Adrenal gland (tissue), 12 donors: ENCODE results near the gene OR2M2. TPM values are rescaled to one million over a fixed set of nuclear protein-coding genes. Genes with fewer than 3 reads are reported as not detected.

Source experiments
- DNase-seq, 7 donors: peaks; one replicate each; pipeline ENCODE4 v3.0.0-alpha.2; 2019 to 2020
- H3K27ac ChIP-seq, 5 donors: fragments of 200-600 bp; sonication (generic) in 4 of 5; 1 replicate in 3 of 5; 2 replicates in 2 of 5; pipeline versions ENCODE4 v1.5.1 to v1.8.0; 2016 to 2020; ENCODE audit warnings: mild to moderate bottlenecking in 1 of 5
- H3K27me3 ChIP-seq: fragments of 200-600 bp; 2 replicates; pipeline ENCODE4 v1.8.0; 2021
- H3K36me3 ChIP-seq, 2 donors: fragments of 200-600 bp; replicated peaks in 1 of 2; 1 replicate in 1 of 2; 2 replicates in 1 of 2; pipeline versions ENCODE4 v1.5.1 to v1.8.0; 2018 to 2022
- H3K4me1 ChIP-seq, 2 donors: fragments of 200-600 bp; replicated peaks in 1 of 2; 1 replicate in 1 of 2; 2 replicates in 1 of 2; pipeline versions ENCODE4 v1.5.1 to v1.8.0; 2018 to 2021
- H3K4me3 ChIP-seq, 4 donors: fragments of 200-600 bp; sonication (generic) in 3 of 4; one replicate each; pipeline ENCODE4 v1.5.1; 2016 to 2018
- H3K9me3 ChIP-seq, 3 donors: fragments of 200-600 bp; sonication (generic) in 1 of 3; replicated peaks in 1 of 3; 1 replicate in 2 of 3; 2 replicates in 1 of 3; pipeline versions ENCODE4 v1.5.1 to v1.8.0; 2016 to 2021
- POLR2A ChIP-seq, 2 donors: fragments of 450-650 bp; IDR thresholded peaks; one replicate each; pipeline ENCODE4 v1.6.1; 2017; ENCODE audit warnings: antibody characterized with exemption in 2 of 2, mild to moderate bottlenecking in 2 of 2, moderate library complexity in 1 of 2
- WGBS, 4 donors: extraction: QIAGEN DNeasy Blood & Tissue Kit in 2 of 4; methylation state at CpG; one replicate each; pipeline versions ENCODE4 v1.1.5 to v1.1.7; 2013 to 2017; 5-methylcytosine and 5-hydroxymethylcytosine counted together
- intact Hi-C, 2 donors: fragments of 100-400 bp; cut with DNase I; formaldehyde crosslinking; loops; one replicate each; pipeline versions ENCODE4 v1.14.1 to v1.15.0; 2022 to 2023
- polyA plus RNA-seq, 3 donors: library from polyadenylated mRNA; stranded (reverse); fragments of 200-250 nt in 2 of 3; fragments of 350-450 nt in 1 of 3; fragmentation: Illumina TruSeq in 1 of 3; extraction: RNeasy Lipid Tissue Mini Kit (QIAGEN cat#74804) in 1 of 3; gene quantifications; one replicate each; pipeline ENCODE4 v1.2.3, GENCODE V29; 2013 to 2014
- total RNA-seq, 9 donors: library from RNA; depleted of rRNA in 4 of 9; stranded (reverse); fragments of >200 nt in 4 of 9; fragments of 120-200 nt in 1 of 9; fragmentation: NEBNext Ultra II Directional in 1 of 9; extraction: Animal tissue kit (Norgen Biotek cat#: 25700) in 1 of 9; gene quantifications; one replicate each; pipeline versions ENCODE4 v1.1.0 to v1.2.4, GENCODE V29; 2013 to 2023
- TF ChIP-seq, protein P1 (sequence below), 6 experiments: fragments of 450-650 bp in 4 of 6; fragments of 200-600 bp in 2 of 6; sonication (generic) in 1 of 6; IDR thresholded peaks; 1 replicate in 5 of 6; 2 replicates in 1 of 6; pipeline versions ENCODE4 v1.5.1 to v1.8.0; 2016 to 2021; ENCODE audit warnings: antibody characterized with exemption in 6 of 6, mild to moderate bottlenecking in 2 of 6, moderate library complexity in 1 of 6
- donor health status: healthy with polysubstance abuse.
- donor health status: Bipolar disorder and iron deficiency.
- donor health status: DM: yes; HTN: yes; CAD: no.
- donor health status: DM: no; HTN: no; CAD: no.
- donor health status: DM: no; HTN: no; CAD: no.
- donor health status: DM: yes; HTN: yes; CAD: no.

Gene OR2M2
- total and polyA plus RNA-seq, 12 donors: 0.98 TPM; not detected in 11

DNA sequence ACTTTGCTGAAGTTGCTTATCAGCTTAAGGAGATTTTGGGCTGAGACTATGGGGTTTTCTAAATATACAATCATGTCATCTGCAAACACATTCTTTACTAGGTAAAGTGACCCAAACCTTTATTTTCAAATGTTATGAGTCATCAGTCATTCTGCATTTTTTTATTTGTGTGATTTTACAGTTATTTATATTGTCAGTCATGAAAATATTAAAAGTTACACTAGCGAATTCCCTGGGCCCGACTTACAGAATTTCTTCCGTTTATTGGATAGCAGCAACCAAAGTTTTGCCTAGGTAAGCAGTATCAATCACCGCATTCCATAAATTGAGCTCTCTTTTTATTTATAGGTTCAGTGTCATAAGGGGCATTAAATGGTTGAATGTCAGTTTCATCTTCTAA is 15.9 kb upstream of the OR2M2 start:
- Histone ChIP-seq H3K9me3 (no peaks in the 10 kb centered on the region), H3K4me1 (no peaks in the 10 kb centered on the region), H3K27me3 (no peaks in the 10 kb centered on the region), H3K4me3 (no peak overlapping the region), H3K27ac (no peak overlapping the region), H3K36me3 (no peaks in the 10 kb centered on the region)
- TF ChIP-seq, protein P1, sequence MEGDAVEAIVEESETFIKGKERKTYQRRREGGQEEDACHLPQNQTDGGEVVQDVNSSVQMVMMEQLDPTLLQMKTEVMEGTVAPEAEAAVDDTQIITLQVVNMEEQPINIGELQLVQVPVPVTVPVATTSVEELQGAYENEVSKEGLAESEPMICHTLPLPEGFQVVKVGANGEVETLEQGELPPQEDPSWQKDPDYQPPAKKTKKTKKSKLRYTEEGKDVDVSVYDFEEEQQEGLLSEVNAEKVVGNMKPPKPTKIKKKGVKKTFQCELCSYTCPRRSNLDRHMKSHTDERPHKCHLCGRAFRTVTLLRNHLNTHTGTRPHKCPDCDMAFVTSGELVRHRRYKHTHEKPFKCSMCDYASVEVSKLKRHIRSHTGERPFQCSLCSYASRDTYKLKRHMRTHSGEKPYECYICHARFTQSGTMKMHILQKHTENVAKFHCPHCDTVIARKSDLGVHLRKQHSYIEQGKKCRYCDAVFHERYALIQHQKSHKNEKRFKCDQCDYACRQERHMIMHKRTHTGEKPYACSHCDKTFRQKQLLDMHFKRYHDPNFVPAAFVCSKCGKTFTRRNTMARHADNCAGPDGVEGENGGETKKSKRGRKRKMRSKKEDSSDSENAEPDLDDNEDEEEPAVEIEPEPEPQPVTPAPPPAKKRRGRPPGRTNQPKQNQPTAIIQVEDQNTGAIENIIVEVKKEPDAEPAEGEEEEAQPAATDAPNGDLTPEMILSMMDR (IDR thresholded peaks at IDR 0.05): no peak
- TF ChIP-seq POLR2A (IDR thresholded peaks at IDR 0.05): no peak
- no peak for DNase-seq
- intact Hi-C loops: no loop called here
- WGBS, 4 donors: 84 to 87% (median 86%) methylated on average over 4 of the region's 4 CpGs

DNA sequence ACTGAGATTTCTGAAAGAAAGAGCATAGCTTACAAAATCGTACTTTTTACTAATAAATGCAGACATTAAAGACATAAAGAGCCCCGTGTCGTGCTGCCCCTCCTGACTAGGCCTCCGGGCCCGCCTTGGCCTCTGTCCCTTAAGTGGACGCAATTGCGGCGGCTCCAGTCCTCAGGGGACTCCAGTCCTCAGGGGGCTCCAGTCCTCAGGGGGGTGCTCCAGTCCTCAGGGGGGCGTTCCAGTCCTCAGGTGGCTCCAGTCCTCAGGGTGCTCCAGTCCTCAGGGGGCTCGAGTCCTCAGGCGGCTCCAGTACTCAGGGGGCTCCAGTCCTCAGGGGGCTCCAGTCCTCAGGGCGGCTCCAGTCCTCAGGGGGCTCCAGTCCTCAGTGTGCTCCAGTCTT is 10.6 kb upstream of the OR2M2 start:
- TF ChIP-seq, protein P1 (IDR thresholded peaks at IDR 0.05): no peak
- TF ChIP-seq POLR2A (IDR thresholded peaks at IDR 0.05): no peak
- no peaks in the 10 kb centered on the region for H3K4me1 ChIP-seq
- no peaks in the 10 kb centered on the region for H3K36me3 ChIP-seq
- H3K9me3 ChIP-seq: no peaks in the 10 kb centered on the region
- no peak for DNase-seq
- no peak overlapping the region for H3K27ac ChIP-seq
- 79 to 85% (median 84%) methylated on average over 9 to 12 of the region's 12 CpGs for WGBS, 4 donors
- H3K27me3 ChIP-seq: no peaks in the 10 kb centered on the region
- no peak overlapping the region for H3K4me3 ChIP-seq
- intact Hi-C loops: no loop called here

DNA sequence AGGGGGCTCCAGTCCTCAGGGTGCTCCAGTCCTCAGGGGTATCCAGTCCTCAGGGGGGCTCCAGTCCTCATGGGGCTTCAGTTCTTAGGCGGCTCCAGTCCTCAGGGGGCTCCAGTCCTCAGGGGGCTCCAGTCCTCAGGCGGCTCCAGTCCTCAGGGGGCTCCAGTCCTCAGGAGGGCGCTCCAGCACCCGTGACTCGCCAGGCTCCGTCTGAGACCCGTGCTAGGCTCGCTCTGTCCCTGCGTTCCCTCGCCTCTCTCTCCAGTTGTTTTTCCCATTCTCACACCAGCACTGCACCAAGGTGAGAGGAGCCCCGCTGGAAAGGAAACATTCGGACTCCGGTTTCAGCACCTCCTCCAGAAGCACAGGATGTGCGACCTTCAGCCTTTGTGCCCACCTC is 9.4 kb upstream of the OR2M2 start:
- WGBS, 4 donors: 84 to 95% (median 89%) methylated on average over 12 to 14 of the region's 14 CpGs
- H3K27me3 ChIP-seq: no peaks in the 10 kb centered on the region
- intact Hi-C loops: no loop called here
- H3K9me3 ChIP-seq: no peaks in the 10 kb centered on the region
- TF ChIP-seq POLR2A (IDR thresholded peaks at IDR 0.05): no peak
- TF ChIP-seq, protein P1 (IDR thresholded peaks at IDR 0.05): no peak
- no peaks in the 10 kb centered on the region for H3K36me3 ChIP-seq
- no peaks in the 10 kb centered on the region for H3K4me1 ChIP-seq
- H3K4me3 ChIP-seq: no peak overlapping the region
- DNase-seq: no peak
- no peak overlapping the region for H3K27ac ChIP-seq

DNA sequence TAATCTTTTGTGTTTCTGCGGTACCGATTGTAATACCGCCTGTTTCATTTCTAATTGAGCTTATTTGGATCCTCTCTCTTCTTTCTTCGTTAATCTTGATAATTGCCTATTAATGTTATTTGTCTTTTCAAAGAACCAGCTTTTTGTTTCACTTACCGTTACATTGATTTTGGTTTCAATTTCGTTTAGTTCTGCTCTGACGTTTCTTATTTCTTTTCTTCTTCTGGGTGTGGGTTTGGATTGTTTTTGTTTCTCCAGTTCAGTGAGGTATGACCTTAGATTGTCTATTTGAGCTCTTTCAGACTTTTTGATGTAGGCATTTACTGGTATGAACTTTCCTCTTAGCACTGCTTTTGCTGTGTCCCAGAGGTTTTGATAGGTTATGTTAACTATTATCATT is 9.4 kb downstream of the OR2M2 start:
- TF ChIP-seq, protein P1 (IDR thresholded peaks at IDR 0.05): no peak
- no peak for TF ChIP-seq POLR2A (IDR thresholded peaks at IDR 0.05)
- Histone ChIP-seq H3K36me3 (no peaks in the 10 kb centered on the region), H3K4me1 (no peaks in the 10 kb centered on the region), H3K9me3 (no peaks in the 10 kb centered on the region), H3K27ac (no peak overlapping the region), H3K4me3 (no peak overlapping the region), H3K27me3 (no peaks in the 10 kb centered on the region)
- no peak for DNase-seq
- intact Hi-C loops: no loop called here
- 58 to 72% (median 66%) methylated on average over 7 of the region's 7 CpGs for WGBS, 4 donors
